ENCODE data around the gene DEPDC4.

The DEPDC4 gene

GRCh38 chr12:100211698-100212097, 55.2 kb downstream of the DEPDC4 start:
- no peak for DNase-seq

GRCh38 chr12:100208834-100209233, 58.0 kb downstream of the DEPDC4 start:
- no peak for DNase-seq

- DNase-seq, result no peak
These were observed 59.6 kb downstream of the DEPDC4 start for GRCh38 chr12:100207311-100207710.

GRCh38 chr12:100201604-100202423, 65.1 kb downstream of the DEPDC4 start:
- no peak for DNase-seq

- peak; percentile 62 for DNase-seq
These were observed 66.3 kb downstream of the DEPDC4 start, which contains the start of gene ACTR6 for GRCh38 chr12:100200463-100201181. TSS of gene ACTR6 (plus strand) at chr12:100200815. CDS start at chr12:100200852, 37 bp downstream.

GRCh38 chr12:100199347-100200149, 67.3 kb downstream of the DEPDC4 start:
- peak; percentile 73 for DNase-seq

- no peak for DNase-seq
These were observed 67.9 kb downstream of the DEPDC4 start for GRCh38 chr12:100199023-100199346.

- DNase-seq, result no peak
These were observed 69.4 kb downstream of the DEPDC4 start for GRCh38 chr12:100197486-100197885.

- DNase-seq, result no peak
These were observed 73.8 kb downstream of the DEPDC4 start for GRCh38 chr12:100193085-100193484.
